ENCODE measurements around the gene ARID5A. TPM values are rescaled to one million over a fixed set of nuclear protein-coding genes. Genes with fewer than 3 reads are reported as not detected.

Gene ARID5A
- total RNA-seq, 1 donor from 2014 or later: 6.9 TPM

GRCh38 chr2:96537066-96537733, 648 bp downstream of the ARID5A start:
- ATAC-seq: peak; percentile 32
- DNase-seq: peak; percentile 85
- intact Hi-C loops (cut with micrococcal nuclease): no loop called here

- DNase-seq (no peak), ATAC-seq (no peak)
- intact Hi-C loops (cut with micrococcal nuclease): no loop called here
These were observed 1.4 kb downstream of the ARID5A start for GRCh38 chr2:96537734-96538486.

- ATAC-seq (peak; percentile 6), DNase-seq (peak; percentile 89)
- intact Hi-C loops (cut with micrococcal nuclease): no loop called here
These were observed 2.1 kb downstream of the ARID5A start for GRCh38 chr2:96538487-96539214.

- intact Hi-C loops (cut with micrococcal nuclease): no loop called here
- DNase-seq (no peak), ATAC-seq (no peak)
These were observed 2.8 kb downstream of the ARID5A start for GRCh38 chr2:96539215-96539920.

GRCh38 chr2:96540136-96540535, 3.6 kb downstream of the ARID5A start:
- intact Hi-C loops (cut with micrococcal nuclease): no loop called here
- DNase-seq (peak; percentile 20), ATAC-seq (no peak)

- intact Hi-C loops (cut with micrococcal nuclease): no loop called here
- no peak for DNase-seq
These were observed 5.0 kb downstream of the ARID5A start for GRCh38 chr2:96541398-96542152.

GRCh38 chr2:96542357-96542977, 5.9 kb downstream of the ARID5A start:
- no peak for DNase-seq
- ATAC-seq: no peak
- intact Hi-C loops (cut with micrococcal nuclease): no loop called here

More at GRCh38 chr2:96541398-96542152, 5.0 kb downstream of the ARID5A start:
- ATAC-seq: no peak

- intact Hi-C loops (cut with micrococcal nuclease): no loop called here
- no peak for ATAC-seq
- no peak for DNase-seq
These were observed 9.8 kb downstream of the ARID5A start for GRCh38 chr2:96546321-96546720.

- intact Hi-C loops (cut with micrococcal nuclease): no loop called here
- DNase-seq (no peak), ATAC-seq (no peak)
These were observed 10.2 kb downstream of the ARID5A start for GRCh38 chr2:96546797-96547196.

GRCh38 chr2:96547203-96547641, 10.7 kb downstream of the ARID5A start:
- ATAC-seq (no peak), DNase-seq (no peak)
- intact Hi-C loops (cut with micrococcal nuclease): no loop called here

GRCh38 chr2:96547731-96548171, 11.2 kb downstream of the ARID5A start:
- DNase-seq (no peak), ATAC-seq (no peak)
- intact Hi-C loops (cut with micrococcal nuclease): no loop called here

GRCh38 chr2:96548558-96549465, 12.3 kb downstream of the ARID5A start:
- no peak for DNase-seq
- ATAC-seq: no peak
- intact Hi-C loops (cut with micrococcal nuclease): no loop called here

- DNase-seq (no peak), ATAC-seq (no peak)
- intact Hi-C loops (cut with micrococcal nuclease): no loop called here
These were observed 12.9 kb downstream of the ARID5A start for GRCh38 chr2:96549466-96549785.

GRCh38 chr2:96549967-96550786, 13.6 kb downstream of the ARID5A start:
- intact Hi-C loops (cut with micrococcal nuclease): no loop called here
- peak; percentile 39 for ATAC-seq
- peak; percentile 66 for DNase-seq

- intact Hi-C loops (cut with micrococcal nuclease): no loop called here
- ATAC-seq (no peak), DNase-seq (no peak)
These were observed 14.4 kb downstream of the ARID5A start for GRCh38 chr2:96550787-96551604.

Measured in left ventricle myocardium superior (tissue), 1 donor.